ENCODE results near the gene DNHD1. TPM values are rescaled to one million over a fixed set of nuclear protein-coding genes. Genes with fewer than 3 reads are reported as not detected.

DNHD1 gene, protein sequence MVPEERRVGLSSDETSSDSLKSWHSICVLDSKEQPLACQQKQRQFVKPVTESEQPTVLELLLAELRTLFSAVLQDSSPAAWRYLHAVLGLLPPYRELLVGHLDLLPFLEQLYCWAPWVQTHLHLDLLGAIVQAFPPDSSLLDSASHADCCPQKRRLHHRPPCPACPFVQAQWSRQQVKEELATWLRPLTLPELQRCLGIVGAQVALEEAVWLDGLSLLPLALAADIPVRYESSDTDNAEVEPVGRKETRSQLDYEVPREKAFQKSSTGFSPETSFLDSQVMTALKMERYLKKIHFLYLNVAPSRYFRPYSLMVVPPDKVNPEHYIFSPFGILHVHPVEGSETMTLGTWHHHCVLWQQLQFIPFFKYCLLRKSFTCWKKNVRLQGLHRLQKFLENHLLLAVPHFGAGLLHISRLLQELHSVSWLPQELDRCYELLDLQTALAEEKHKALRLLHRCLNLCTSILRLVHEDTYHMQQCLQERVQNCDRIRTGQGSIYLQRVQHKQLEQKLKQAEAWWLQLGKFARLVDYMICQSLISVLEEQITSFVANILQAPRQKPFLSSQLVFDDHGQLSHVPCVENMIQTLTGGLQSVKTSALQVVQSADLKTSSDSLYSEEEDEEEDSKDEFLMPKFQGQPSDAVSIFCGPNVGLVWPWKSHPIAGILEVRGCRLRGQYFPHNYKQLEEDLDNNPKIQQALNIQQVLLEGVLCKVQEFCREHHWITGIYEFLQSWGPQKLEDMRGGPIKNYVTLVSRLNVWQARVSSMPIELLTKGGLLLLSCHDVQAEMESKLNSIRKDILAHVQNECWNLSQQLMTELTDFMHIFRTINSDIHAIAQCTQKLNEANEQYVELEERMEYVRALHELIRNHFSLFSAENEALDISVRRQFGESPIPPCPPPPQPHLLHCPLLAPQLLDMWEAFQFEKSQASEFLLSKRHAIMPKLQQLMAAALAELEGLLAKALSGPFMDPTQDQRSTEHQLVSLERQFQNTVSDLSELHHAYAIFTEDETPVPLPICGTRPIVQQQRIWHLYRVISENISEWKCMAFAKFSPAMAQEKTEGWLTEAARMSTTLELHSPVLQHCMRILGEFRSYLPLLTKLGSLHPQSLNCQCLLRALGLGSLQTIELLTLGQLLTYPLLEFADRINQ (N-terminal part only)
- total RNA-seq: 5.3 and 8.0 TPM in 2 replicates

DNA sequence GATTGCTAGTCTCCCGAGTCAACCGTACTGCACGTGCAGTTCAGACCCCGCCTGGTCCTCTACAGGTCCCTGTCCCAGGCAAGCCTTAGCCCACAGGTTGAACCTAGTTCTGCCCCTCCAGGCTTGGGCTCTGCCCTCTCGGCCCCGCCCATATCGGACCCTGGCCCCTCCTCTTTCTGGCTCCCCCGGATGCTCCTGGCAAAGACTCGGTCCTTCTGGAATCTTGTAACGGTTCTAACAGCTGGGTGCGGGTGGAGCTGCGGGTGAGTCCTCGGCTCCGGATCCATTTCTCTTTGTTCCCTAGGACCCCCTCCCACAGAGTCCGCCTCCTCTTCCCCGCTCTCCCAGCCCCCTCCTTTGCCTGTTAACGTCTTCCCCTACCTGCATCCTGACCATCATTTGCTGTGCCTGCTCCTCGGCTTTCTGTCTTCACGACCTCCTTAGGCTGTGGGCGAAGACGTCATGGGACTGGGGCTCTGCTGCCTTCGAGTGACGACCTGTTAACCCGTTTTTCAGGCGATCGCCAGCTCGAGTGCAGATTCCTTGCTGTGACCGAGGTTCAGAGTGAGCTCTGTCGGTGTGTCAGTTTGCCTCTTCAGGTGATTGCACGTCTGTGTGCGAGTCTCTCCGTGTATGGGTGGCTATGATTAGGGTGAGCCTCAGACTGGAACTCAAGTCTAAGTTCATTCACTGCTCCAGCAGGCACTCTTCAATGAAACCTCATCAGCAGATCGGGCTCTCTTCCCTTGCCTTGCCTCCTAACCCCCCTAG is at the start of gene DNHD1:
TSS of gene DNHD1 (plus strand) at position 212 of the 771 bp plus-strand sequence. CDS start 936 bp downstream, outside the sequence.

GRCh38 chr11:6473451-6474412 is 23.3 kb upstream of the DNHD1 start, which contains the start of gene TRIM3:
Gene TRIM3, minus strand, starts transcription at chr11:6473941. Its CDS starts 8,246 bp downstream, at chr11:6465695.

GRCh38 chr11:6481012-6481923 is 15.8 kb upstream of the DNHD1 start, which contains the start of the genes ARFIP2 and TIMM10B:
Gene ARFIP2, minus strand, starts transcription at chr11:6481331. Its CDS starts 910 bp downstream, at chr11:6480421.
Gene TIMM10B, plus strand, starts transcription at chr11:6481501. Its CDS starts 16 bp downstream, at chr11:6481517.

DNA sequence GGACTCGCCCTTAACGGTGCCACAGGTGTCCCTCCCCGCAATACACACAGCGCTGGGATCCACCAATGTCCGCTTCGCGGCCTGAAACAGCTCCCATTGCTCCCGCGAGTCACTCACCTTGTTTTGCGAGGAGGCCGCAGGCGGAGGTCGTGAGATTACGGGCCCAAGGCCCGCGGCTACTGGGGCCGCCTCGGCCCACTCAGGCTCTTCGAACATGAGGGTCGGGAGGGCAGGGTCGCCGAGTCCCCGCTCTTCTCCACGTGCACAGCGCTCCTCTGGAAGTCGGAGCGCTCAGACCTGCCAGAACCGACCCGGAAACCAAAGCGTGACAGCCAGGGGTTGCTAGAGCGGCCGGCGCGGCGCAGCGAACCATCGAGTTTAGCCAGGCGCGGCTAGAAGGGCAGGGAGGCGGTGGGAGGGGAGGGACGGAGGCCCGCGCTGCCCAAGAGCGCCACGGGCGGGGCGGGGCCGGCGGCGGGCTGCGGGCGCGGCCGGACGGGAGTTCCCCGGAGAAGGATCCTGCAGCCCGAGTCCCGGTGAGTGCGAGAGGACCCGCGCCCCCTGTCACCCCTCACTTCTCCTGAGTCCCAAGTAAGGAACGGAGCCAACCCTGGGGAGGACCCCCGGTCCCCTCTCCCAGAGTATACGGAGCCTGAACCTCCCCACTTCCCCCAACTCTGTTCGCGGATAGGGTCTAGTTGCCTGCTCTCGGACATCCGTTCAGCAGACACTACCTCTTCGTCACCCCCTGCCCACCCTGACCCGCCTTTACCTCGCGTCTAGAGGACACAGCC is 106.4 kb downstream of the DNHD1 start, which contains the start of the genes ILK and RRP8:
TSS of gene ILK (plus strand) at position 488 of the 794 bp plus-strand sequence. CDS start 498 bp downstream, outside the sequence.
TSS of gene RRP8 (minus strand) at position 330 of the 794 bp plus-strand sequence. CDS start at position 216, 114 bp downstream.

DNA sequence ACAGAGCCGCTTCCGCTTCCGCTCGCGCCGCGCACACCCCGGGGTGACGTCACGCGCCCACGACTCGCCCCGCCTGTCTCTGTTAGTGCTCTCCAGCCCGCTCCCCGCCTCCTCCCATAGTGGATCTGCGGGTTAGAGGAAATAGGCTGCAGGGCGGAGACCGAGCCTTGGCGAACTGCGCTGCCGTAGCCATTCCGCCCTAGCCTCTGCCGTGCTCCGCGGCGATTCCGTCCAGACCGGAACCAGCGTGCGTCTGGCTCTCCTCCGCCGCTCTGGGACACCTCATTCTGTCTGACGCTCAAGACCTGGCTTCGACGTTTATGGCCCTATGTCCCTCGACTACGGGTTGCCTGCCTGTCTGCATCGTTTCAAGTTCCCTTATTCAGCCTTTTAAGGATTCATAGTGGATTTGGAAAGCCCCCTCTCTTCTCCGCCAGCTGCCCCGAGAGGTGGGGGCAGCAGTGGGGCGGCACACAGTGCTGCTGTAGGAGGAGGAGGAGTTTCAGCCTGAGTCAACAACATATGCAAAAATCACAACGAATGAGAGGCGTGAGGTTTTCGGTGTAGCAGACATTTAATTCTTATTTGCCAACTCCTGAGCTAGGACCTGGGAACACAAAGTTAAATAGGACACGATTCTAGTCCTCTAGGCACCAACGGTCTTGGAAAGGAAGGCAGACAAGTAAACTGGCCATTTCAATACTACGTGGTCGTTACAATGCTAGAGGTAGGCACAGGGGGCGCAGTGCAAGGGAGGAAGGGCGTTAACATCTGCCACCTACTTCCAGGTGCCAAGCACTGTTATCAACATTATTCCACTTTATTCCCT is 115.3 kb downstream of the DNHD1 start, which contains the start of gene TAF10:
TSS of gene TAF10 (minus strand) at position 4 of the 829 bp plus-strand sequence. CDS start 27 bp downstream, outside the sequence.

GRCh38 chr11:6619004-6619745 is 122.1 kb downstream of the DNHD1 start, which contains the start of gene TPP1:
Gene TPP1, minus strand, starts transcription at chr11:6619422. Its CDS starts 22 bp downstream, at chr11:6619400.

Other genes starting within 250 kb of the DNHD1 start
- not detected in 2 replicates for gene CCKBR, start 237.4 kb upstream of the DNHD1 start, total RNA-seq
- gene CAVIN3, start 176.8 kb upstream of the DNHD1 start, total RNA-seq: 147 and 185 TPM in 2 replicates
- 27.9 and 35.1 TPM in 2 replicates for gene SMPD1, start 106.8 kb upstream of the DNHD1 start, total RNA-seq
- 45.8 and 46.4 TPM in 2 replicates for gene APBB1, start 78.2 kb upstream of the DNHD1 start, total RNA-seq
- gene HPX, start 56.3 kb upstream of the DNHD1 start, total RNA-seq: 0.43 and 0.46 TPM in 2 replicates
- 12.2 and 18.2 TPM in 2 replicates for gene TRIM3, start 23.3 kb upstream of the DNHD1 start, total RNA-seq
- 59.4 and 60.3 TPM in 2 replicates for gene ARFIP2, start 15.9 kb upstream of the DNHD1 start, total RNA-seq
- 33.6 and 38.2 TPM in 2 replicates for gene TIMM10B, start 15.8 kb upstream of the DNHD1 start, total RNA-seq
- 7.7 and 10.1 TPM in 2 replicates for gene RRP8, start 106.3 kb downstream of the DNHD1 start, total RNA-seq
- 144 and 175 TPM in 2 replicates for gene ILK, start 106.5 kb downstream of the DNHD1 start, total RNA-seq
- gene TAF10, start 114.9 kb downstream of the DNHD1 start, total RNA-seq: 80.7 and 97.0 TPM in 2 replicates
- 42.2 and 101 TPM in 2 replicates for gene TPP1, start 122.1 kb downstream of the DNHD1 start, total RNA-seq
- 2.0 and 5.2 TPM in 2 replicates for gene DCHS1, start 158.5 kb downstream of the DNHD1 start, total RNA-seq
- gene MRPL17, start 186.1 kb downstream of the DNHD1 start, total RNA-seq: 54.6 and 61.5 TPM in 2 replicates

Data from smooth muscle cell of bladder (primary cell).